DOHH2 (cell line): Measurements from ENCODE around the gene CPAMD8.

Experiments
- H3F3A ChIP-seq: fragments of 200-600 bp; sonication (generic), shearing (Covaris generic); 2 replicates; pipeline ENCODE4 v1.6.0; 2016; ENCODE audit warnings: antibody characterized with exemption, mild to moderate bottlenecking; ENCODE audit not compliant: control insufficient read depth, insufficient read depth
- H3K27ac ChIP-seq: fragments of 200-600 bp; sonication (generic); 2 replicates; pipeline ENCODE4 v1.5.1; 2014; ENCODE audit warnings: low read depth, mild to moderate bottlenecking, low read length, moderate library complexity
- H3K27me3 ChIP-seq: fragments of 200-600 bp; sonication (generic); 2 replicates; pipeline ENCODE4 v1.6.1; 2014; ENCODE audit warnings: mild to moderate bottlenecking, low read length, mixed read lengths; ENCODE audit not compliant: control insufficient read depth
- H3K36me3 ChIP-seq: fragments of 200-600 bp; sonication (generic); 2 replicates; pipeline ENCODE4 v1.6.1; 2014; ENCODE audit warnings: mild to moderate bottlenecking, low read length, moderate library complexity, mixed read lengths; ENCODE audit not compliant: control insufficient read depth
- H3K4me1 ChIP-seq: fragments of 200-600 bp; sonication (generic); 2 replicates; pipeline ENCODE4 v1.6.1; 2014; ENCODE audit warnings: mild to moderate bottlenecking, low read length, mixed read lengths; ENCODE audit not compliant: control insufficient read depth
- H3K4me2 ChIP-seq: fragments of 200-600 bp; sonication (generic); 2 replicates; pipeline ENCODE4 v1.6.0; 2014; ENCODE audit warnings: mild to moderate bottlenecking, low read length, moderate library complexity
- H3K4me3 ChIP-seq: fragments of 200-600 bp; sonication (generic); 2 replicates; pipeline ENCODE4 v1.5.1; 2014; ENCODE audit warnings: mild to moderate bottlenecking, low read length, mixed read lengths
- H3K79me2 ChIP-seq: fragments of 200-600 bp; sonication (generic); 2 replicates; pipeline ENCODE4 v1.6.1; 2014; ENCODE audit warnings: mild to moderate bottlenecking, low read length, mixed read lengths; ENCODE audit not compliant: control insufficient read depth
- H3K9me2 ChIP-seq: fragments of 200-600 bp; sonication (generic); replicated peaks from 2 replicates; pipeline ENCODE4 v1.6.1; 2014; ENCODE audit warnings: mild to moderate bottlenecking, low read length, mixed read lengths; ENCODE audit not compliant: control insufficient read depth
- H3K9me3 ChIP-seq: fragments of 200-600 bp; sonication (generic); 2 replicates; pipeline ENCODE4 v1.6.1; 2014; ENCODE audit warnings: antibody characterized with exemption, low read length, mixed read lengths; ENCODE audit not compliant: control insufficient read depth, insufficient read depth
- H4K20me1 ChIP-seq: fragments of 200-600 bp; sonication (generic); 2 replicates; pipeline ENCODE4 v1.6.0; 2014; ENCODE audit warnings: low read depth, mild to moderate bottlenecking, antibody characterized with exemption, low read length, moderate library complexity; ENCODE audit not compliant: control insufficient read depth, insufficient read depth
- EZH2phosphoT487 ChIP-seq: fragments of 200-600 bp; sonication (generic); IDR thresholded peaks from 2 replicates; pipeline ENCODE4 v1.6.1; 2017; ENCODE audit warnings: borderline replicate concordance, mild to moderate bottlenecking, antibody characterized with exemption, low read length, moderate library complexity, mixed read lengths
- TF ChIP-seq, protein P1 (sequence below): fragments of 200-600 bp; sonication (generic); IDR thresholded peaks from one replicate; pipeline ENCODE4 v1.5.1; 2014; ENCODE audit warnings: antibody characterized with exemption, mild to moderate bottlenecking, low read depth, low read length; ENCODE audit not compliant: poor library complexity, severe bottlenecking

The CPAMD8 gene

DNA sequence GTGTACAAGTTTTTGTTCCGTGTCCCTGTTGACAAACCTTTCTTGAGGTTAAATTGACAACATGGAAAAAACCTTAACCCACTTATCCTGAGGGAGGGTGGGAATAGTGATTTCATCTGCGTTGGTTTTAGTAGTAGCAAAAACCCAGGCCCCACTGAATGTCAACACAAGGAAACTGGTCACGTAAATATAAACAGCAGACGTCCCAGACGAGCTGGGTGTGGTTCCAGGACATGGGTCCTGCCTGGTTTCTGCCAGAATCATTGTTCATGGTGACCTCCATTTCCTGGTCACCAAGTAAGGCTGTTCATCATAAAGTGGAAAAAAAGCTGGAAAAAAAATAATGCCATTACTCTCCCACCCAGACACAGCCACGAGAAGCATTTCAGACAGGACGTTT, 154.7 kb downstream of the CPAMD8 start:
- H4K20me1 ChIP-seq, result no peaks in the 10 kb centered on the region
- peaks cover 75% of the 10 kb centered on the region for H3K36me3 ChIP-seq
- no peak overlapping the region for H3K27ac ChIP-seq

GRCh38 chr19:16869331-16869972, 157.2 kb downstream of the CPAMD8 start:
- Histone ChIP-seq H4K20me1 (no peaks in the 10 kb centered on the region), H3K36me3 (peaks cover 80% of the 10 kb centered on the region), H3K9me2 (no peaks in the 10 kb centered on the region), H3K27me3 (no peaks in the 10 kb centered on the region), H3K27ac (no peak overlapping the region), H3K9me3 (peaks cover 5% of the 10 kb centered on the region; the same call in 1 of the 2 replicates), H3K4me3 (no peak overlapping the region), H3K4me2 (no peak overlapping the region), H3K79me2 (peaks cover 19% of the 10 kb centered on the region), H3F3A (no peaks in the 10 kb centered on the region), H3K4me1 (no peaks in the 10 kb centered on the region)
- no peak for TF ChIP-seq EZH2phosphoT487
- TF ChIP-seq, protein P1, sequence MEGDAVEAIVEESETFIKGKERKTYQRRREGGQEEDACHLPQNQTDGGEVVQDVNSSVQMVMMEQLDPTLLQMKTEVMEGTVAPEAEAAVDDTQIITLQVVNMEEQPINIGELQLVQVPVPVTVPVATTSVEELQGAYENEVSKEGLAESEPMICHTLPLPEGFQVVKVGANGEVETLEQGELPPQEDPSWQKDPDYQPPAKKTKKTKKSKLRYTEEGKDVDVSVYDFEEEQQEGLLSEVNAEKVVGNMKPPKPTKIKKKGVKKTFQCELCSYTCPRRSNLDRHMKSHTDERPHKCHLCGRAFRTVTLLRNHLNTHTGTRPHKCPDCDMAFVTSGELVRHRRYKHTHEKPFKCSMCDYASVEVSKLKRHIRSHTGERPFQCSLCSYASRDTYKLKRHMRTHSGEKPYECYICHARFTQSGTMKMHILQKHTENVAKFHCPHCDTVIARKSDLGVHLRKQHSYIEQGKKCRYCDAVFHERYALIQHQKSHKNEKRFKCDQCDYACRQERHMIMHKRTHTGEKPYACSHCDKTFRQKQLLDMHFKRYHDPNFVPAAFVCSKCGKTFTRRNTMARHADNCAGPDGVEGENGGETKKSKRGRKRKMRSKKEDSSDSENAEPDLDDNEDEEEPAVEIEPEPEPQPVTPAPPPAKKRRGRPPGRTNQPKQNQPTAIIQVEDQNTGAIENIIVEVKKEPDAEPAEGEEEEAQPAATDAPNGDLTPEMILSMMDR, result no peak

More for the DNA sequence above, 154.7 kb downstream of the CPAMD8 start:
- Histone ChIP-seq H3K79me2 (peaks cover 32% of the 10 kb centered on the region), H3F3A (no peaks in the 10 kb centered on the region), H3K4me2 (no peak overlapping the region), H3K9me2 (no peaks in the 10 kb centered on the region), H3K4me3 (no peak overlapping the region), H3K27me3 (no peaks in the 10 kb centered on the region), H3K4me1 (peaks cover 7% of the 10 kb centered on the region), H3K9me3 (peaks cover 7% of the 10 kb centered on the region; the same call in 1 of the 2 replicates)
- TF ChIP-seq EZH2phosphoT487, result no peak
- TF ChIP-seq, protein P1, result no peak

DNA sequence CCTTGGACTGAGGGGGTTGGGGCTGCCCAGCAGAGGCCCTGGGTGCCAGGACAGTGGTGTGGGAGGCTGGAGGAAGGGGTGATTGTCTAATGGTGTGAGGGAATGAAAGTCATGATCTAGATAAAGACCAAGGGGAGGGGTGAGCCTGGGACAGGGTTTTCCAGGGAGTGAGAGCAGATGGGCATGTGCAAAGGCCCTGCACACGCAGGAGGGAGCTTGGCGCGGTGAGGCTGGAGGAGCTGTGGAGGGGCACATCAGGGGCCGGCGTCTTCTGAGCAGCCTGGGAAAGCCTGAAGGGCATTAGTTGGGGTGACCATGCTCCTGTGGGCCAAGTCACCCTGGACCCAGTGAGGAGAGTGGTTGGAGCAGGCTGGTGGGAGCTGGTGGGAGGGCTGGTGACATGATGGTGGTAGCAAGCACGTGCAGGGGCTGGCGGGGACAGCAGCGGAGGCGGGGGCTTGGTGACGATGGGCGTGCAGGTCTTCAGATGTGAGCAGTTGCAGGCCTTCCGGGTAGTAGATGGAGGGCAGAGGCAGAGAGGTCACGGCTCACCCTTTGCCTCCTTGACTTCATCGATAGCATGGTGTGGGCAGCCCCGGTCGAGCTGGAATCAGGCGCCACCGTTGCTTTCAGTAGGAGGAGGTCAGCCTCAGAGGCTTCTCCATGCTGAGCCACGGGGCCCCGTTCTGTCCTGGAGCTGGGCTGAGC, 158.0 kb downstream of the CPAMD8 start:
- no peaks in the 10 kb centered on the region for H3K4me1 ChIP-seq
- peaks cover 75% of the 10 kb centered on the region for H3K36me3 ChIP-seq
- no peaks in the 10 kb centered on the region for H3K9me3 ChIP-seq
- H3F3A ChIP-seq, result no peaks in the 10 kb centered on the region
- no peaks in the 10 kb centered on the region for H4K20me1 ChIP-seq
- H3K9me2 ChIP-seq, result no peaks in the 10 kb centered on the region
- H3K27ac ChIP-seq, result no peak overlapping the region
- H3K4me2 ChIP-seq, result no peak overlapping the region
- H3K79me2 ChIP-seq, result peaks cover 10% of the 10 kb centered on the region
- H3K27me3 ChIP-seq, result no peaks in the 10 kb centered on the region
- H3K4me3 ChIP-seq, result no peak overlapping the region
- TF ChIP-seq, protein P1, result no peak
- no peak for TF ChIP-seq EZH2phosphoT487
